ENCODE measurements around the gene PEAK1.

GRCh38 chr15:77426871-77427270, 7.0 kb upstream of the PEAK1 start:
- TF ChIP-seq POLR2A (IDR thresholded peaks at IDR 0.05) (no peak), CTCF (IDR thresholded peaks at IDR 0.05) (no peak), POLR2AphosphoS5 (IDR thresholded peaks at IDR 0.05; ENCODE audit: insufficient read depth in 1 of 2, low read depth in 1 of 2) (no peak)

Measured in vagina (tissue), 2 donors.